ENCODE results near the gene XNDC1N. TPM values are rescaled to one million over a fixed set of nuclear protein-coding genes. Genes with fewer than 3 reads are reported as not detected.
"Not testable (repeated sequence)": the region's sequence is repeated elsewhere in the genome, so short reads cannot be mapped to it uniquely, and the experiment has no call there.

XNDC1N gene
- total and polyA plus RNA-seq, 5 donors, result 3.1 to 6.0 (median 4.7) TPM

- H3K27me3 ChIP-seq (ENCODE audit: control insufficient read depth, insufficient read depth); DNase-seq; intact Hi-C loops (cut with DNase I); H3K9me3 ChIP-seq (ENCODE audit: control insufficient read depth, low read length); H3K4me1 ChIP-seq (ENCODE audit: control insufficient read depth, insufficient read depth, low read length); H3K4me3 ChIP-seq (ENCODE audit: low read length); ATAC-seq; H3K27ac ChIP-seq (ENCODE audit: low read length): not testable (repeated sequence)
- 90% methylated on average over 5 of the region's 5 CpGs for WGBS
Measured at GRCh38 chr11:71910775-71911174, 17.6 kb downstream of the XNDC1N start.

- H3K9me3 ChIP-seq (ENCODE audit: control insufficient read depth, low read length), result no peaks in the 10 kb centered on the region
- H3K4me3 ChIP-seq (ENCODE audit: low read length), result no peak overlapping the region
- ATAC-seq (no peak), DNase-seq (no peak)
- intact Hi-C loops (cut with DNase I), result no loop called here
- WGBS, result 83% methylated on average over 9 of the region's 9 CpGs
- no peak overlapping the region for H3K27ac ChIP-seq (ENCODE audit: low read length)
- H3K4me1 ChIP-seq (ENCODE audit: control insufficient read depth, insufficient read depth, low read length), result no peaks in the 10 kb centered on the region
- no peaks in the 10 kb centered on the region for H3K27me3 ChIP-seq (ENCODE audit: control insufficient read depth, insufficient read depth)
Measured at GRCh38 chr11:71908218-71908617, 20.2 kb downstream of the XNDC1N start.

GRCh38 chr11:71901137-71901536 lies 27.3 kb downstream of the XNDC1N start:
- H3K4me1 ChIP-seq (ENCODE audit: control insufficient read depth, insufficient read depth, low read length); intact Hi-C loops (cut with DNase I); H3K9me3 ChIP-seq (ENCODE audit: control insufficient read depth, low read length); H3K4me3 ChIP-seq (ENCODE audit: low read length); DNase-seq; H3K27me3 ChIP-seq (ENCODE audit: control insufficient read depth, insufficient read depth); H3K27ac ChIP-seq (ENCODE audit: low read length); ATAC-seq: not testable (repeated sequence)
- 81% methylated on average over 14 of the region's 14 CpGs for WGBS

- 94% methylated on average over 12 of the region's 12 CpGs for WGBS
- ATAC-seq, result no peak
Measured at GRCh38 chr11:71895961-71896360, 32.4 kb downstream of the XNDC1N start.

GRCh38 chr11:71889181-71889872 lies 39.1 kb downstream of the XNDC1N start:
- 94% methylated on average over 14 of the region's 14 CpGs for WGBS
- H3K27me3 ChIP-seq (ENCODE audit: control insufficient read depth, insufficient read depth); ATAC-seq; DNase-seq; H3K4me3 ChIP-seq (ENCODE audit: low read length); H3K27ac ChIP-seq (ENCODE audit: low read length); H3K4me1 ChIP-seq (ENCODE audit: control insufficient read depth, insufficient read depth, low read length); intact Hi-C loops (cut with DNase I); H3K9me3 ChIP-seq (ENCODE audit: control insufficient read depth, low read length): not testable (repeated sequence)

More at GRCh38 chr11:71895961-71896360, 32.4 kb downstream of the XNDC1N start:
- H3K27me3 ChIP-seq (ENCODE audit: control insufficient read depth, insufficient read depth), result no peaks in the 10 kb centered on the region
- no peaks in the 10 kb centered on the region for H3K9me3 ChIP-seq (ENCODE audit: control insufficient read depth, low read length)
- no peak for DNase-seq
- intact Hi-C loops (cut with DNase I), result no loop called here
- no peaks in the 10 kb centered on the region for H3K4me1 ChIP-seq (ENCODE audit: control insufficient read depth, insufficient read depth, low read length)
- no peak overlapping the region for H3K4me3 ChIP-seq (ENCODE audit: low read length)
- H3K27ac ChIP-seq (ENCODE audit: low read length), result no peak overlapping the region

- DNase-seq; H3K4me3 ChIP-seq (ENCODE audit: low read length); intact Hi-C loops (cut with DNase I); H3K4me1 ChIP-seq (ENCODE audit: control insufficient read depth, insufficient read depth, low read length); ATAC-seq; H3K27ac ChIP-seq (ENCODE audit: low read length); H3K9me3 ChIP-seq (ENCODE audit: control insufficient read depth, low read length); H3K27me3 ChIP-seq (ENCODE audit: control insufficient read depth, insufficient read depth): not testable (repeated sequence)
- WGBS, result 91% methylated on average over 14 of the region's 14 CpGs
Measured at GRCh38 chr11:71888335-71889010, 39.9 kb downstream of the XNDC1N start.

GRCh38 chr11:71885806-71886205 lies 42.6 kb downstream of the XNDC1N start:
- intact Hi-C loops (cut with DNase I); ATAC-seq; H3K27ac ChIP-seq (ENCODE audit: low read length); DNase-seq; H3K4me1 ChIP-seq (ENCODE audit: control insufficient read depth, insufficient read depth, low read length); H3K9me3 ChIP-seq (ENCODE audit: control insufficient read depth, low read length); H3K4me3 ChIP-seq (ENCODE audit: low read length); H3K27me3 ChIP-seq (ENCODE audit: control insufficient read depth, insufficient read depth): not testable (repeated sequence)
- WGBS, result 98% methylated on average over 12 of the region's 12 CpGs

Other genes starting within 250 kb of the XNDC1N start
- not detected for gene DEFB108B, start 95.4 kb downstream of the XNDC1N start, total RNA-seq
- not detected for gene DEFB108B, start 95.4 kb downstream of the XNDC1N start, polyA plus RNA-seq
- not detected for gene DEFB131B, start 50.1 kb downstream of the XNDC1N start, total RNA-seq
- not detected for gene DEFB131B, start 50.1 kb downstream of the XNDC1N start, polyA plus RNA-seq
- 10 to 100 TPM; 21.8 to 26.8 (median 23.0) TPM for gene RNF121, start 452 bp upstream of the XNDC1N start, total RNA-seq
- 12.2 TPM for gene RNF121, start 452 bp upstream of the XNDC1N start, polyA plus RNA-seq
- 1 to 10 TPM; 2.7 to 5.3 (median 4.1) TPM for gene IL18BP, start 70.3 kb upstream of the XNDC1N start, total RNA-seq
- gene IL18BP, start 70.3 kb upstream of the XNDC1N start, polyA plus RNA-seq, result 3.3 TPM
- gene NUMA1, start 151.9 kb upstream of the XNDC1N start, total RNA-seq, result 100 to 1,000 TPM in 3 of 4 donors, 10 to 100 TPM in 1; 75.8 to 125 (median 102) TPM
- 104 TPM for gene NUMA1, start 151.9 kb upstream of the XNDC1N start, polyA plus RNA-seq
- 1 to 10 TPM; 3.8 to 5.5 (median 4.9) TPM for gene LRRC51, start 152.3 kb upstream of the XNDC1N start, total RNA-seq
- gene LRRC51, start 152.3 kb upstream of the XNDC1N start, polyA plus RNA-seq, result 3.8 TPM
- gene LAMTOR1, start 174.7 kb upstream of the XNDC1N start, total RNA-seq, result 10 to 100 TPM; 70.7 to 88.5 (median 80.7) TPM
- 124 TPM for gene LAMTOR1, start 174.7 kb upstream of the XNDC1N start, polyA plus RNA-seq
- gene TOMT, start 177.3 kb upstream of the XNDC1N start, total RNA-seq, result not detected
- not detected for gene TOMT, start 177.3 kb upstream of the XNDC1N start, polyA plus RNA-seq
- 10 to 100 TPM; 36.3 to 50.1 (median 40.0) TPM for gene ANAPC15, start 184.1 kb upstream of the XNDC1N start, total RNA-seq
- 77.7 TPM for gene ANAPC15, start 184.1 kb upstream of the XNDC1N start, polyA plus RNA-seq
- 1 to 10 TPM in 2 of 4 donors, under 1 TPM in 1, not detected in 1; 0.49 to 1.2 (median 1.1) TPM for gene FOLR3, start 207.1 kb upstream of the XNDC1N start, total RNA-seq
- not detected for gene FOLR3, start 207.1 kb upstream of the XNDC1N start, polyA plus RNA-seq